ENCODE measurements around the gene DYNLT2. TPM values are rescaled to one million over a fixed set of nuclear protein-coding genes. Genes with fewer than 3 reads are reported as not detected.

DYNLT2 gene
- total and polyA plus RNA-seq, 2 of the 13 experiments (the other 11 are each of a cell fraction or from before 2014, with no cell fraction given), result 2.1 to 4.3 TPM

DNA sequence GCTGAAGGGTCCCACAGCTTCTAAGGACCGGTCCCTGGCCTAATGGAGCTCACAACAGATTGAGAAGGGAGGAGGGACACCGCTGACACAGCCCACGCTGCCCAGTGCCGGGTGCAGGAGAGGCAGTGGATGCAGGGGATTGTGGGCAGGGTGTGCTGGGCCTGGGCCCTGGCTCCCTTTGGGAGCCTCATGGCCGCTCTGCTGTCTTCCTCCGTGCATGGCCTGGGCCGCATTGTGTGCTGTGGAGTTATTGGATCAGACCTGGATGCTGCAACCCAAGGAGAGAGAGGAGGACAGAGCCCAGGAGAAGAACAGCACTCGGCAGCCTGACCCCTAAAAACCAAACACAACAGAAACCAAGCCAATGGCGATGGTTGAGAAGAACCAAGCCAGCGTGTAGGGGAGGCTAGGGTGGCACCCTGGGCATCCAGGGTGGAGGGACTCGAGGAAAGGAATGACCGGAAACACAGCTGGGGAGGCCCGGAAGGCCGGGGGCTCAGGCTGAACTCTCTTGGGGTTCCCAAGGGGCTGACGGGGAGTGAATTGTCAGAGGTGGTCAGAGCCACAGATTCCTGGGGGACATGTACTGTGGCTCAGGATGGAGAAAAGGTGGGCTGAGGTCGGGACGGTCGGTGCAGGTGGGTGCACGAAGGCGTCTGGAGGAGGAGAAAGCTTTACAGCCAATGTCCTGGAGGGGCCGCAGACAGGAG is 41.1 kb upstream of the DYNLT2 start:
- ChIA-PET CTCF (ENCODE audit: low intra/inter-chr PET ratio, low total read pairs) (no interaction called here), POLR2A (interaction anchor here (2.9 kb wide), 1 partner anchor 67 kb away, joined by 8 read pairs; no protein-coding TSS in a partner anchor)
- 93% methylated on average over 20 of the region's 21 CpGs for WGBS (ENCODE audit: low lambda C conversion rate)
- Histone ChIP-seq H3K79me2 (ENCODE audit: insufficient read depth, low read length) (peaks cover 24% of the 10 kb centered on the region), H3K9me3 (ENCODE audit: low read length) (no peaks in the 10 kb centered on the region), H3K36me3 (replicated peaks in 1 of 2; ENCODE audit: control insufficient read depth in 1 of 2, insufficient read depth in 2 of 2, low read length in 2 of 2) (no peaks in the 10 kb centered on the region), H3K4me3 (replicated peaks in 1 of 3; ENCODE audit: insufficient read depth in 1 of 3, low read depth in 2 of 3, low read length in 3 of 3) (no peak overlapping the region), H3K9ac (ENCODE audit: insufficient read depth, low read depth, low read length) (no peak overlapping the region), H3K4me1 (ENCODE audit: insufficient read depth, low read length) (peaks cover 73% of the 10 kb centered on the region), H3K27me3 (ENCODE audit: control insufficient read depth in 1 of 2, insufficient read depth in 2 of 2, low read length in 2 of 2) (no peaks in the 10 kb centered on the region), H3K4me2 (ENCODE audit: low read depth, low read length) (no peak overlapping the region), H4K20me1 (ENCODE audit: insufficient read depth, low read length) (no peaks in the 10 kb centered on the region), H2AFZ (ENCODE audit: low read length) (no peak overlapping the region), H3K27ac (ENCODE audit: extremely low read length, insufficient read depth, low read length) (no peak overlapping the region)
- FAIRE-seq, result no peak
- BruUV-seq (replicated peaks), result no TSS peak
- intact Hi-C loops (cut with micrococcal nuclease; ENCODE audit: unreplicated experiment) (no loop called here), in situ Hi-C loops (cut with HindIII; ENCODE audit: extremely low pct_ligation_motif_present, low pct_unique_long_range_greater_than_20kb) (loop anchor here (5.0 kb wide), 1 partner anchor 90 kb away; no protein-coding TSS in a partner anchor)
- ATAC-seq, result no peak
- DNase-seq (ENCODE audit: low spot score), result no peak
- TF ChIP-seq AGO2 (optimal IDR thresholded peaks at IDR 0.05; ENCODE audit: low read depth, low read length), result peak; percentile 72
- peak; percentile 76 for TF ChIP-seq AGO1 (IDR thresholded peaks at IDR 0.05; ENCODE audit: low read depth, low read length, poor library complexity, severe bottlenecking)
- TF ChIP-seq ZFP90 (CRISPR knock-in tag; IDR thresholded peaks at IDR 0.05; ENCODE audit: borderline replicate concordance), result no peak

DNA sequence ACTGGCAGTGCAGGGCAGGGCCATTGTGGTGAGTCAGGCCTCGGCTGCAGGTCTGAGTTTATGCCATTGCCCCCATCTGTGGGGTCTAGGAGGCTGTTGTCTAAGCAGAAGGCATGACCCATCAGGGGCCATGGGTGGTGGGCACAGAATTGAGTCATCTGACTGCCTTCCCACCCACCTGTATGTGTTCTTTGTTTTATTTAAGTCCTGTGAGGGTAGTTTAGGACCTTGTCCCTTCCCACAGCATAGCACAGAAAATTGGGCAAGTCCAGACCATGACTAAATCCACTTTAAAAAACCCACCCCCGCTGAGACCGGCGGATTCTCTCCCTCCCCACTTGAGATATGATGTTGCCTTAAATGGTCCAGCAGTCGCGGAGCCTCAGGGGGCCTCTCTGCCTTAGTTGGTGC is 40.4 kb upstream of the DYNLT2 start:
- Histone ChIP-seq H3K36me3 (replicated peaks in 1 of 2; ENCODE audit: control insufficient read depth in 1 of 2, insufficient read depth in 2 of 2, low read length in 2 of 2) (no peaks in the 10 kb centered on the region), H3K79me2 (ENCODE audit: insufficient read depth, low read length) (peaks cover 22% of the 10 kb centered on the region), H3K4me1 (ENCODE audit: insufficient read depth, low read length) (peaks cover 73% of the 10 kb centered on the region), H3K27ac (ENCODE audit: extremely low read length, insufficient read depth, low read length) (no peak overlapping the region), H4K20me1 (ENCODE audit: insufficient read depth, low read length) (no peaks in the 10 kb centered on the region), H3K9me3 (ENCODE audit: low read length) (no peaks in the 10 kb centered on the region), H3K4me2 (ENCODE audit: low read depth, low read length) (peak overlapping the region; percentile 93), H3K4me3 (replicated peaks in 1 of 3; ENCODE audit: insufficient read depth in 1 of 3, low read depth in 2 of 3, low read length in 3 of 3) (0 out of 6 replicates have a peak overlapping the region, but pooled peaks of 1 of the 3 experiments have one; percentile 80), H2AFZ (ENCODE audit: low read length) (no peak overlapping the region), H3K9ac (ENCODE audit: insufficient read depth, low read depth, low read length) (no peak overlapping the region), H3K27me3 (ENCODE audit: control insufficient read depth in 1 of 2, insufficient read depth in 2 of 2, low read length in 2 of 2) (no peaks in the 10 kb centered on the region)
- BruUV-seq (replicated peaks), result no TSS peak
- no peak for FAIRE-seq
- intact Hi-C loops (cut with micrococcal nuclease; ENCODE audit: unreplicated experiment) (loop anchor here (2.0 kb wide), 1 partner anchor 95 kb away; no protein-coding TSS in a partner anchor), in situ Hi-C loops (cut with HindIII; ENCODE audit: extremely low pct_ligation_motif_present, low pct_unique_long_range_greater_than_20kb) (loop anchor here (5.0 kb wide), 1 partner anchor 91 kb away; no protein-coding TSS in a partner anchor)
- ATAC-seq, result no peak
- ChIA-PET CTCF (ENCODE audit: low intra/inter-chr PET ratio, low total read pairs) (no interaction called here), POLR2A (interaction anchor here (3.9 kb wide), 1 partner anchor 10 kb away, joined by 198 read pairs; no protein-coding TSS in a partner anchor)
- no peak for DNase-seq (ENCODE audit: low spot score)
- 54% methylated on average over 6 of the region's 6 CpGs for WGBS (ENCODE audit: low lambda C conversion rate)
- no peak for TF ChIP-seq RFX1 (IDR thresholded peaks at IDR 0.05)
- TF ChIP-seq, protein P1, sequence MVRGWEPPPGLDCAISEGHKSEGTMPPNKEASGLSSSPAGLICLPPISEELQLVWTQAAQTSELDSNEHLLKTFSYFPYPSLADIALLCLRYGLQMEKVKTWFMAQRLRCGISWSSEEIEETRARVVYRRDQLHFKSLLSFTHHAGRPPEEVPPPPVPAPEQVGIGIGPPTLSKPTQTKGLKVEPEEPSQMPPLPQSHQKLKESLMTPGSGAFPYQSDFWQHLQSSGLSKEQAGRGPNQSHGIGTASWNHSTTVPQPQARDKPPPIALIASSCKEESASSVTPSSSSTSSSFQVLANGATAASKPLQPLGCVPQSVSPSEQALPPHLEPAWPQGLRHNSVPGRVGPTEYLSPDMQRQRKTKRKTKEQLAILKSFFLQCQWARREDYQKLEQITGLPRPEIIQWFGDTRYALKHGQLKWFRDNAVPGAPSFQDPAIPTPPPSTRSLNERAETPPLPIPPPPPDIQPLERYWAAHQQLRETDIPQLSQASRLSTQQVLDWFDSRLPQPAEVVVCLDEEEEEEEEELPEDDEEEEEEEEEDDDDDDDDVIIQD (CRISPR knock-in tag; IDR thresholded peaks at IDR 0.05; ENCODE audit: low read depth), result no peak
- no peak for TF ChIP-seq ZNF670 (CRISPR knock-in tag; IDR thresholded peaks at IDR 0.05; ENCODE audit: borderline replicate concordance)
- no peak for TF ChIP-seq MTA1 (CRISPR knock-in tag; IDR thresholded peaks at IDR 0.05; ENCODE audit: borderline replicate concordance)
- TF ChIP-seq, protein P2, sequence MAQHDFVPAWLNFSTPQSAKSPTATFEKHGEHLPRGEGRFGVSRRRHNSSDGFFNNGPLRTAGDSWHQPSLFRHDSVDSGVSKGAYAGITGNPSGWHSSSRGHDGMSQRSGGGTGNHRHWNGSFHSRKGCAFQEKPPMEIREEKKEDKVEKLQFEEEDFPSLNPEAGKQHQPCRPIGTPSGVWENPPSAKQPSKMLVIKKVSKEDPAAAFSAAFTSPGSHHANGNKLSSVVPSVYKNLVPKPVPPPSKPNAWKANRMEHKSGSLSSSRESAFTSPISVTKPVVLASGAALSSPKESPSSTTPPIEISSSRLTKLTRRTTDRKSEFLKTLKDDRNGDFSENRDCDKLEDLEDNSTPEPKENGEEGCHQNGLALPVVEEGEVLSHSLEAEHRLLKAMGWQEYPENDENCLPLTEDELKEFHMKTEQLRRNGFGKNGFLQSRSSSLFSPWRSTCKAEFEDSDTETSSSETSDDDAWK (CRISPR knock-in tag; IDR thresholded peaks at IDR 0.05), result no peak
- TF ChIP-seq NRL (CRISPR knock-in tag; IDR thresholded peaks at IDR 0.05; ENCODE audit: borderline replicate concordance), result peak; percentile 15; the same call in 1 of the 2 replicates
- TF ChIP-seq, protein P3, sequence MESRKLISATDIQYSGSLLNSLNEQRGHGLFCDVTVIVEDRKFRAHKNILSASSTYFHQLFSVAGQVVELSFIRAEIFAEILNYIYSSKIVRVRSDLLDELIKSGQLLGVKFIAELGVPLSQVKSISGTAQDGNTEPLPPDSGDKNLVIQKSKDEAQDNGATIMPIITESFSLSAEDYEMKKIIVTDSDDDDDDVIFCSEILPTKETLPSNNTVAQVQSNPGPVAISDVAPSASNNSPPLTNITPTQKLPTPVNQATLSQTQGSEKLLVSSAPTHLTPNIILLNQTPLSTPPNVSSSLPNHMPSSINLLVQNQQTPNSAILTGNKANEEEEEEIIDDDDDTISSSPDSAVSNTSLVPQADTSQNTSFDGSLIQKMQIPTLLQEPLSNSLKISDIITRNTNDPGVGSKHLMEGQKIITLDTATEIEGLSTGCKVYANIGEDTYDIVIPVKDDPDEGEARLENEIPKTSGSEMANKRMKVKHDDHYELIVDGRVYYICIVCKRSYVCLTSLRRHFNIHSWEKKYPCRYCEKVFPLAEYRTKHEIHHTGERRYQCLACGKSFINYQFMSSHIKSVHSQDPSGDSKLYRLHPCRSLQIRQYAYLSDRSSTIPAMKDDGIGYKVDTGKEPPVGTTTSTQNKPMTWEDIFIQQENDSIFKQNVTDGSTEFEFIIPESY (CRISPR knock-in tag; IDR thresholded peaks at IDR 0.05), result peak; percentile 77

All from HepG2 (cell line).